Omental fat pad (tissue), 4 donors: ENCODE data around the gene ISOC2. TPM values are rescaled to one million over a fixed set of nuclear protein-coding genes. Genes with fewer than 3 reads are reported as not detected.

Experiments used
- ATAC-seq: fragments of 150-250 bp; one replicate; pipeline ENCODE4 v1.9.1; 2016; ENCODE audit warnings: mild to moderate bottlenecking, moderate library complexity; ENCODE audit not compliant: low FRiP score
- DNase-seq: peaks from one replicate; pipeline ENCODE4 v3.0.0-alpha.2; 2019; ENCODE audit warnings: low spot score
- CTCF ChIP-seq, 3 donors: fragments of 450-650 bp; IDR thresholded peaks; one replicate each; pipeline ENCODE4 v1.5.1; 2016 to 2017; ENCODE audit warnings: antibody characterized with exemption in 3 of 3, mild to moderate bottlenecking in 3 of 3, moderate library complexity in 2 of 3
- total RNA-seq, 4 donors: library from RNA; depleted of rRNA; stranded (reverse); fragments of >200 nt; gene quantifications; one replicate each; pipeline ENCODE4 v1.1.0, GENCODE V29; 2016

Gene ISOC2
- total RNA-seq, 4 donors from 2014 or later: 52.5 to 96.8 (median 62.5) TPM

DNA sequence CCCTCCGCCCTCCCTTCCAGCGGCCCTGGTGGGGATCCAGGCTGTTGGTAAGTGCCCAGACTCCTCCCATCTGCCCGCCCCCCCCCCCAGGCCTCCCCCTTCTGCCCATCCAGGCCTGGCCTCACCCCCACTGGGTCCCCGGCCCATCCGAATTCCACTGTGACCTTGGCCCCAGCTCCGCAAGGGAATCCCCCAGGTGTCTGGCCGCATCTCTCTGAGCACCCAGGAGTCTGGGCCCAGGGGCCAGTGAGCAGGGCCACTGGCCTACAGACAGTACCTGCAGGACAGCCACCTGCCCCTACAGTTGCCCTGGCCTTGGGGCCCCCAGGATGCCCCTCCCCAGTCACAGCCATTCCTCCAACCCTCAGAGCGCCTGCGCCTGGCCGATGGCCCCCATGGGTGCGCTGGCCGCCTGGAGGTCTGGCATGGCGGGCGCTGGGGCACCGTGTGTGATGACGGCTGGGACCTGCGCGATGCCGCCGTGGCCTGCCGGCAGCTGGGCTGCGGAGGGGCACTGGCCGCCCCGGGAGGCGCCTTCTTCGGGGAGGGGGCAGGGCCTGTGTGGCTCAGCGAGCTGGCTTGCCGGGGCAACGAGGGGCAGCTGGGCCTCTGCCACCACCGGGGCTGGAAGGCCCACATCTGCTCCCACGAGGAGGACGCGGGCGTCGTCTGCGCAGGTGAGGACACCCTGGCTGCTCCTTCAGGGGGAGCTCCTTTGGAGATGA, 27.7 kb upstream of the ISOC2 start:
- no peak for ATAC-seq
- no peak for TF ChIP-seq CTCF (IDR thresholded peaks at IDR 0.05)
- no peak for DNase-seq

DNA sequence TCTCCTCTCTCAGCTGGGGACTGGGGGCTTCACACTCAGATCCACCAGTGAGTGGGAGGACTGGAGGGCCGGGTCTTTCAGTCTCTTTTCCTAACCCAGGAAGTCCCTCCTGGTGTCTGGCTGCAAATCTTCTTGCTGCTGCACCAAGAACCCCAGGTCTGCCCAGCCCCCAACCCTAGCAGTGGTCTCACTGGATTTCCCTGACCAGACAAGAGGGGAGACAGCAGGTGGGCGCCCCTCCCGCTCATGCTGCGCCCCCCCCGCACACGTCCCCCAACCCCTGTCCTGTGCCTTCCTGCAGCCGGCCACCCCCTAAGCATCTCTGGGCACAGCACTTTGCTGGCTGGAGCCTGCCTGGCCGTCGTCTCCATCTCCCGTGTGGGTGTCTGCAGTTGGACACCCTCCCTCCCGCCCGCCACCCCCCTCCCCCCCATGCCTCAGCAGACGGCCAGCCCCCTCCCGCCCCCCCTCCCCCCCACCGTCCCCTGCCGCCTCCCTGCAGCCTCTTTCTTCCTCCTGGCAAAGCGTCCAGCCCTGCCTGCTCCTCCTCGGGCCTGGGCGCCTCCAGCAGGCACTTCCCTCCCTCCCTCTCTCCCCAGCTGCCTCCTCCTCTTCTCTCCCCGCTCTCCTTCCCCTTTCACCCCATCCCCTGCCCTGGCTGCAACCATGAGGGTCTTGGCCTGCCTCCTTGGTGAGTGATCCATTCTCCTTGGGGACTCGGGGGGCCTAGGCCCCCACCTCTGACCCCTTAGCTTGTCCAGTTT, 26.7 kb upstream of the ISOC2 start, which contains the start of gene SSC5D:
Gene SSC5D, plus strand, starts transcription at position 513 of the 764 bp plus-strand sequence. Its CDS starts 154 bp downstream, at position 667.
- ATAC-seq (no peak), DNase-seq (no peak)
- no peak for TF ChIP-seq CTCF (IDR thresholded peaks at IDR 0.05)

DNA sequence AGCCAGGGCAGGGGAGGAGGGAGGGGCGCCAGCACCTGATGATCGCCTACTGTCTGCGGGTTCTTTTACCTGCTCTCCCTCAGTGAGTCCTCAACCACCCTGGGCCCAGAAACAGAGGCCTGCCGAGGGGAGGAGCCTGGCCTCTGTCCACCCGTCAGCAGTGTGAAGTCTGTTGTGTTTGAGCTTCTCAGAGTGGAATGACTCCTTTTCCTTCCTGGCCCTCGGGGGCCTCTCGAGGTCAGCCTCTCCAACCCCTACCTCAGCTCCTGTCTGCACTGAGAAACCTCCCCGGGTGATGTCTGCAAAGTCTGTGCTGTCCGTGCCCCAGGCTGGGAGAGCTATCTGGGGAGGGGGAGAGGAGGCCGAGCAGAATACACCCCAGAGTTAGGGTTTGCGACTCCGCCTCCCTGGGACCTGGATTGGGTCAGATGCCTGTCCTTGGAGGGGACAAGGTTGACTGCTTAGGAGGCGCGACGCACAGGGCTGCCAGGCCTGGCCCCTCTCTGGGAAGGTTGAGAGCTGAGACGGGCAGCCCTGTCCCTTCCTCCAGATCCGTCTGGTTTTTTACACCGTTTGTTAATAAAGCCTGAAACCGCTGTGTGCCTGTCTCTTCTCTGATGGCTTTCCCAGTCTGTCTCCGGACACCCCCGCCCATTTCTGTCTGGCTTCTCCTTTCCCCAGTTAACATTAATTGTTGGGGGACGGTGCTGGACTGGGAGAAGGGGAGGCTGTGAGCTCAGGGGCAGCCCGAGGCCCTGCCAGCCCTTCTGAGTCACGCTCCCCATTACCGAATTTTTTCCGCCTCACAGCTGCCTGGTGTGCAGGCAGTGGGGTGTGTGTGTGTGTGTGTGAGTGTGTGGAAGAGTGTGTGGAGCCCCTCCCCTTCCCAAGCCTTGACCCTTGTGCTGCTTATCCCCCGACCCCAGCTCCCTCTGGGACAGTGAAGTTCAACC, 25.8 kb upstream of the ISOC2 start:
- ATAC-seq: peak; percentile 84
- DNase-seq: peak; percentile 65
- no peak for TF ChIP-seq CTCF (IDR thresholded peaks at IDR 0.05)

DNA sequence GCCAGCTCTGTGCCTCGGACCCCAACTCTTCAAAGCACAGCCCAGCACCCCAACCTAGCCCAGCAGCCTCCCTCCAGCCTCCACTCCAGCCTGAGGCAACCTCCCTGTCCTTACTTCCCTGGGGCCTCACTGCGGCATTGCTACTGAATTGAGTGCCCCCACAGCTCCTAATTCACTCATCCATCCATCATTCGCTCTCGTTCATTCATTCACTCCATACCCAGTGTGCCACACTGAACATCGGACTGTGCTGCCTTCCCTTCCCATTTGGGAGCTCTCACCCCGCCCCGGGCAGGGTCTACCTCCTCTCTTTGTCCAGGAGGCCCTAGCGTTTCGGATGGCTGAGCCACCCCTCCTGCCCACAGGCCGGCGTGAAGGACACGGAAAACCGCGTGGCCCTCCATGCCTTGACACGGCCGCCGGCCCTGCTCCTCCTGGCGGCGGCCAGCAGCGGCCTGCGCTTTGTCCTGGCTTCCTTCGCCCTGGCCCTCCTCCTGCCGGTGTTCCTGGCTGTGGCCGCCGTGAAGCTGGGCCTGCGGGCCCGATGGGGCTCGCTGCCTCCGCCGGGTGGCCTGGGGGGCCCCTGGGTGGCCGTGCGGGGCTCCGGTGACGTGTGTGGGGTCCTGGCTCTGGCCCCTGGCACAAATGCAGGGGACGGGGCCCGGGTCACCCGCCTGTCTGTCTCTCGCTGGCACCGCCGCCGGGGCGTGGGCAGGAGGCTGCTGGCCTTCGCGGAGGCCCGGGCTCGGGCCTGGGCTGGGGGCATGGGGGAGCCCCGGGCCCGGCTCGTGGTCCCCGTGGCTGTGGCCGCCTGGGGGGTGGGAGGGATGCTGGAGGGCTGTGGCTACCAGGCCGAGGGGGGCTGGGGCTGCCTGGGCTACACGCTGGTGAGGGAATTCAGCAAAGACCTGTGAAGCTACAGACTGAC, 24.9 kb upstream of the ISOC2 start:
- ATAC-seq (no peak), DNase-seq (no peak)
- TF ChIP-seq CTCF (IDR thresholded peaks at IDR 0.05): peak in 1 of 3 donors; percentile 6

DNA sequence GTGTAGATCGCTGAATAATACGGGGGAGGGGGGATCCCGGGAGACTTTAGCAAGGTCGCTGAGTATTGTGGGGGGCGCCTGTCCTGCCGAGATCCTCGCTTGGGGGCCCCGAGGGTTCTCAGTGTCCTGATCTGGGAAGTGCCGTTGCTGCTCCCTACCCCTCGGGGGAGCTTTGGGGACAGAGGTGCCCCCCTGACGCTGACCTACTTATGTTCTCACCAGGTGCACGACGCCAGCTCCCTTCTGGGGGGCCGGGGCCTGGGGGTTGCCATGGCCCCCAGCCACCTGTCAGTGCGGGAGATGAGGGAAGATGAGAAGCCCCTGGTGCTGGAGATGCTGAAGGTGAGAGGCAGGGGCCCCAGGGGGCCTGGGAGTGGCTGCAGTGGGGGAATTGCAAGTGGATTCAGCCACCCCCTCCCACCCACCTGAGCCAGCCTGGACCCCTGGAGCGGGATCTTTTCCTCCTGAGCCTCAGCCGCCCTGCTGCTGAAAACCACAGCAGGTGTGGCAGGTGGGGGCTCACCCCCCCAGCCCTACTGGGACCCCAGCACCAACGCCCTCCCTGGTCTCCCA, 24.1 kb upstream of the ISOC2 start:
- ATAC-seq (no peak), DNase-seq (no peak)
- TF ChIP-seq CTCF (IDR thresholded peaks at IDR 0.05): no peak
